Adrenal gland (tissue), 12 donors: ENCODE data around the gene NRM. TPM values are rescaled to one million over a fixed set of nuclear protein-coding genes. Genes with fewer than 3 reads are reported as not detected.

ENCODE experiments used
- DNase-seq, 7 donors: peaks; one replicate each; pipeline ENCODE4 v3.0.0-alpha.2; 2019 to 2020
- H3K27ac ChIP-seq, 5 donors: fragments of 200-600 bp; sonication (generic) in 4 of 5; 1 replicate in 3 of 5; 2 replicates in 2 of 5; pipeline versions ENCODE4 v1.5.1 to v1.8.0; 2016 to 2020; ENCODE audit warnings: mild to moderate bottlenecking in 1 of 5
- H3K27me3 ChIP-seq: fragments of 200-600 bp; 2 replicates; pipeline ENCODE4 v1.8.0; 2021
- H3K36me3 ChIP-seq, 2 donors: fragments of 200-600 bp; replicated peaks in 1 of 2; 1 replicate in 1 of 2; 2 replicates in 1 of 2; pipeline versions ENCODE4 v1.5.1 to v1.8.0; 2018 to 2022
- H3K4me1 ChIP-seq, 2 donors: fragments of 200-600 bp; replicated peaks in 1 of 2; 1 replicate in 1 of 2; 2 replicates in 1 of 2; pipeline versions ENCODE4 v1.5.1 to v1.8.0; 2018 to 2021
- H3K4me3 ChIP-seq, 4 donors: fragments of 200-600 bp; sonication (generic) in 3 of 4; one replicate each; pipeline ENCODE4 v1.5.1; 2016 to 2018
- H3K9me3 ChIP-seq, 3 donors: fragments of 200-600 bp; sonication (generic) in 1 of 3; replicated peaks in 1 of 3; 1 replicate in 2 of 3; 2 replicates in 1 of 3; pipeline versions ENCODE4 v1.5.1 to v1.8.0; 2016 to 2021
- POLR2A ChIP-seq, 2 donors: fragments of 450-650 bp; IDR thresholded peaks; one replicate each; pipeline ENCODE4 v1.6.1; 2017; ENCODE audit warnings: antibody characterized with exemption in 2 of 2, mild to moderate bottlenecking in 2 of 2, moderate library complexity in 1 of 2
- WGBS, 4 donors: extraction: QIAGEN DNeasy Blood & Tissue Kit in 2 of 4; methylation state at CpG; one replicate each; pipeline versions ENCODE4 v1.1.5 to v1.1.7; 2013 to 2017; 5-methylcytosine and 5-hydroxymethylcytosine counted together
- intact Hi-C, 2 donors: fragments of 100-400 bp; cut with DNase I; formaldehyde crosslinking; loops; one replicate each; pipeline versions ENCODE4 v1.14.1 to v1.15.0; 2022 to 2023
- polyA plus RNA-seq, 3 donors: library from polyadenylated mRNA; stranded (reverse); fragments of 200-250 nt in 2 of 3; fragments of 350-450 nt in 1 of 3; fragmentation: Illumina TruSeq in 1 of 3; extraction: RNeasy Lipid Tissue Mini Kit (QIAGEN cat#74804) in 1 of 3; gene quantifications; one replicate each; pipeline ENCODE4 v1.2.3, GENCODE V29; 2013 to 2014
- total RNA-seq, 9 donors: library from RNA; depleted of rRNA in 4 of 9; stranded (reverse); fragments of >200 nt in 4 of 9; fragments of 120-200 nt in 1 of 9; fragmentation: NEBNext Ultra II Directional in 1 of 9; extraction: Animal tissue kit (Norgen Biotek cat#: 25700) in 1 of 9; gene quantifications; one replicate each; pipeline versions ENCODE4 v1.1.0 to v1.2.4, GENCODE V29; 2013 to 2023
- TF ChIP-seq, protein P1 (sequence below), 6 experiments: fragments of 450-650 bp in 4 of 6; fragments of 200-600 bp in 2 of 6; sonication (generic) in 1 of 6; IDR thresholded peaks; 1 replicate in 5 of 6; 2 replicates in 1 of 6; pipeline versions ENCODE4 v1.5.1 to v1.8.0; 2016 to 2021; ENCODE audit warnings: antibody characterized with exemption in 6 of 6, mild to moderate bottlenecking in 2 of 6, moderate library complexity in 1 of 6
- donor health status: healthy with polysubstance abuse.
- donor health status: Bipolar disorder and iron deficiency.
- donor health status: DM: yes; HTN: yes; CAD: no.
- donor health status: DM: no; HTN: no; CAD: no.
- donor health status: DM: no; HTN: no; CAD: no.
- donor health status: DM: yes; HTN: yes; CAD: no.

NRM gene
- total and polyA plus RNA-seq, 12 donors = 1.8 to 39.3 (median 10.7) TPM

DNA sequence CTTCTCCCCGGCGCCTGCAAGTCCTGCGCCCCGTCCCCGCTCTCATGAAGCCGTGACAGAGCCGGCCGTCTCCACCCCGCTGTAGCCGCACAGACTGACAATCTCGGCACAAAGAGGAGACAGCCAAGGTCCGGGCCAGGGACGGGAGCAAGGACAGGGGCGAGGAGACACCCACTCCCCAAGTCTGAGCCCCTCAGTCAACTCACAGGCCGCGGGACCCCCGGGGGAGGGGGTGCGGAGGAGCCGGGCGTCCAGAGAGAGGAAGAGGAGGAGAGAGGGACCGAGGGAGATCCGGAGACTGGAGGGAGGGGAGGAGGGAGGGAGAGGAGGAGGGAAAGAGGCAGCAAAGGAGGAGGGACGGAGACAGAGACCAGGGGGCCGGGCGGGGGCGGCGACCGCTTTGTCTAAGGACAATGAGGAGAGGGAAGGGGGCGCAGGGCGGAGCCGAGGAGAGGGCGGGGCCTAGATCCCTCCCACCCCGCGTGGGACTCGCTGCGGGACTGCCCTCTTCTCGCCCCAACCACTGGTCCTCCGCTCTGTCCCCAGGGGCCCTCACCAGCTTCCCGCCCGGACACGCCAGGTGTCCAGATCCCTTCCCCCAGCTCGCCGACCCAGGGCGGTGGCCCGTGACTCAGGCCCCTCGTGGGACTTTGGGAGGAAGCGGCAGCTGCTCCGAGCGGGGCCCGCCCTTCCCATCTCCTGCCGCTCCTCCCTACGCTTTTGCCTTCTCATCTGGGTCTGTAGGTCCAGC, 3.7 kb downstream of the NRM start:
- WGBS, 4 donors = 0 to 2% (median 1%) methylated on average over 16 to 52 of the region's 52 CpGs
- DNase-seq = peak; percentile 90 to 97 (median 95)
- peak overlapping the region; percentile 29 to 87 (median 78) for H3K4me3 ChIP-seq
- peak overlapping the region; percentile 94 to 98 (median 95) for H3K27ac ChIP-seq
- H3K36me3 ChIP-seq = no peaks in the 10 kb centered on the region
- H3K9me3 ChIP-seq = no peaks in the 10 kb centered on the region
- H3K4me1 ChIP-seq = peaks cover 50 to 69% of the 10 kb centered on the region in 2 donors
- H3K27me3 ChIP-seq = no peaks in the 10 kb centered on the region
- TF ChIP-seq, protein P1, sequence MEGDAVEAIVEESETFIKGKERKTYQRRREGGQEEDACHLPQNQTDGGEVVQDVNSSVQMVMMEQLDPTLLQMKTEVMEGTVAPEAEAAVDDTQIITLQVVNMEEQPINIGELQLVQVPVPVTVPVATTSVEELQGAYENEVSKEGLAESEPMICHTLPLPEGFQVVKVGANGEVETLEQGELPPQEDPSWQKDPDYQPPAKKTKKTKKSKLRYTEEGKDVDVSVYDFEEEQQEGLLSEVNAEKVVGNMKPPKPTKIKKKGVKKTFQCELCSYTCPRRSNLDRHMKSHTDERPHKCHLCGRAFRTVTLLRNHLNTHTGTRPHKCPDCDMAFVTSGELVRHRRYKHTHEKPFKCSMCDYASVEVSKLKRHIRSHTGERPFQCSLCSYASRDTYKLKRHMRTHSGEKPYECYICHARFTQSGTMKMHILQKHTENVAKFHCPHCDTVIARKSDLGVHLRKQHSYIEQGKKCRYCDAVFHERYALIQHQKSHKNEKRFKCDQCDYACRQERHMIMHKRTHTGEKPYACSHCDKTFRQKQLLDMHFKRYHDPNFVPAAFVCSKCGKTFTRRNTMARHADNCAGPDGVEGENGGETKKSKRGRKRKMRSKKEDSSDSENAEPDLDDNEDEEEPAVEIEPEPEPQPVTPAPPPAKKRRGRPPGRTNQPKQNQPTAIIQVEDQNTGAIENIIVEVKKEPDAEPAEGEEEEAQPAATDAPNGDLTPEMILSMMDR (IDR thresholded peaks at IDR 0.05) = peak in 2 of 6 experiments; percentile 9 to 11
- TF ChIP-seq POLR2A (IDR thresholded peaks at IDR 0.05) = peak; percentile 9 to 52
- intact Hi-C loops = loop anchor here (2.0 kb wide), 1 partner anchor 34 kb away; the partner anchor contains the start of gene TUBB (in 2 of the 2)

DNA sequence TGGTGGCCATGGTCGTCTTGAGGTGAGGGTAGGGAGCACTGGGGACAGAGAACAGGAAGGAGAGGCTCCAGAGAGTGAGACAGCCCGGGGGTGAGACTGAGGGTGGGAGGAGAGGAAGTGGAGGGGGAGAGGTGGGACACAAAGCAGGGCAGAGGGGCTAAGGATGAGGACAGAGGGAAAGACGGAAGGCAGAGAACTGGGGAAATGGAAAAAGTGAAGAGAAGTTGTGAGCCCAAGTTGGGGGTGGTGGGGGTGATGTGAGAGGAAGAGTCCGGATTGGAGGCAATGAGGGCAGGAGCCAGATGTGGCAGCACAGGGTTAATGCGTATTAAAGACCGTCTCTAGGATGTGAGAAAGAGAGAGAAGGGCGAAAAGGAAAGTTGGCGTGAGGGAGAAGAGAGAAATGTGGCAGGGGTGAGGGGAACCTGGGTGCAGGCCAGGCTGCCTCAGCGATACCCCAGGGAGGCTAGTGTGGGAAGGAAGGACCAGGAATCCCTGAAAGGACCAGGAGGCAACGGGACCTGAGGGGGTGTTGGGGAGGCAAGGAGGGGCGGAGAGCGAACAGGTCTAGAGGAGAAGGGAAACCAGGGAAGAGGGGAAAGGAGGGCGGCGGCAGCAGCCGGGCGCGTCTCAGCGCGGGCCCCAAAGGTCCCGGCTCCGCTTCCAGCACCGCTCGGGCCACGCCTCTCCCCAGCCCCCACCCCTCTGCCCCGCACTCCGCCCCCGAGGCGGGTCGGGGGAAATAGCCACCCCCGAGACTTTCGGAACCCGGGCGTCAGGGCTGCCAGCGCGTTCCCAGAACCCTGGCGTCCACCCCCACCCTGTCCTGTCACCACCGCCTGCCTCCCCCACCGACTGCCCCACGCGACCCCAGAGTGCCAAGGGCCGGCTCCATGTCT, 4.5 kb downstream of the NRM start, which contains the start of gene PPP1R18:
Gene PPP1R18 (minus strand): TSS at position 637 of the 899 bp plus-strand sequence. CDS start 627 bp downstream, at position 10.
- peak in 6 of 7 donors; percentile 82 to 87 (median 84) for DNase-seq
- peaks cover 56 to 75% of the 10 kb centered on the region in 2 donors for H3K4me1 ChIP-seq

DNA sequence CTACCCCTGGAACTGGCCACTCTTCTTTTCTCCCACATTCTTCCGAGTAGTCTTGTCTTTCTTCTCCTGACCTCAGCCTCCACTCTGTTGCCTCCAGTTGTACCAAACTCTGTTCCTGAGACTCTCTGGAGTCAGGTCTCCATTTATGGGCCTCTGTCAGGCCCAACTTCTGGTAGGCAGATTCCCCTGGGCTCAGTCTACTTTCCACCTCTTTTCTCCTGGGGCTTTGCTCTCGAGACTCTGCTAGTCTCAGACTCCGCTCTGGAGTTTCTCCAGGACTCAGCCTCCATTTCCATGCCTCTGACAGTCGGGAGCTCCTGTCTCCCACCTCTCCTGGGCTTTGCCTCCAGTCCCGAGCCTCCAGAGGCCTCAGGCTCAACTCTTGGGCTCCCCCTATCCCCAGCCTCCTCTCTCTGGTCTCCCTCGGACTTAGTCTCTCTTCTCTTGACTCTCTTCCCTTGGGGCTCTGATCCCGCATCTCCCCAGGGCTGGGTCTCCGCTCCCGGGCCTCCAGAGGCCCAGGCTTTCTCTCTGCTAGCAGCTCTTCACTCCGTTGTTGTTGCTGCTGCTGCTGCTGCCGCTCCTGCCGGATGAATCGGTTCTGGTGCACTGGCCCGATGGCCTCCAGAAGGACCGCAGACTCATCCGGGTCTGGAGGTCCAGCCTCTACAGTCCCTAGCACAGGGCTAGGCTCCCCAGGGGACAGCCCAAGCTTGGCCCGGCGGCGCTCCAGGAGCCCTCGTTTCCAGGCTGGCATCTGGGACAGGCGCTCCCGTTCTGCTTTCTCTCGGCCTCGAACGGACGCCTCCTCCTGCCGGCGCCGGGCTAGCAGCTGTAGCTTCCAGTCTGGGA, 5.4 kb downstream of the NRM start:
- Histone ChIP-seq H3K4me1 (peaks cover 53 to 79% of the 10 kb centered on the region in 2 donors), H3K4me3 (peak overlapping the region in 2 of 4 donors; percentile 72 to 87), H3K9me3 (no peaks in the 10 kb centered on the region), H3K27me3 (no peaks in the 10 kb centered on the region), H3K36me3 (no peaks in the 10 kb centered on the region), H3K27ac (peak overlapping the region in 4 of 5 donors; percentile 94 to 98 (median 96))
- DNase-seq = no peak
- TF ChIP-seq, protein P1 (IDR thresholded peaks at IDR 0.05) = no peak
- no peak for TF ChIP-seq POLR2A (IDR thresholded peaks at IDR 0.05)
- 52 to 67% (median 56%) methylated on average over 19 to 29 of the region's 29 CpGs for WGBS, 4 donors
- intact Hi-C loops = loop anchor here (2.0 kb wide), 1 partner anchor 35 kb away; the partner anchor contains the start of gene TUBB (in 2 of the 2)

More for the DNA sequence above, 4.5 kb downstream of the NRM start, which contains the start of gene PPP1R18:
- no peaks in the 10 kb centered on the region for H3K27me3 ChIP-seq
- peak within 1 kb of the TSS; percentile 29 to 87 (median 78) for H3K4me3 ChIP-seq
- 2 to 9% (median 5%) methylated on average over 13 to 41 of the region's 41 CpGs for WGBS, 4 donors
- H3K9me3 ChIP-seq = no peaks in the 10 kb centered on the region
- no peaks in the 10 kb centered on the region for H3K36me3 ChIP-seq
- TF ChIP-seq, protein P1 (IDR thresholded peaks at IDR 0.05) = no peak
- TF ChIP-seq POLR2A (IDR thresholded peaks at IDR 0.05) = peak in 1 of 2 donors; percentile 40
- intact Hi-C loops = loop anchor here (2.0 kb wide), 1 partner anchor 35 kb away; the partner anchor contains the start of gene TUBB (in 2 of the 2)
- H3K27ac ChIP-seq = peak within 1 kb of the TSS; percentile 94 to 98 (median 95)
